ENCODE data around the gene AKAP10.
"Not testable (repeated sequence)": the region's sequence is repeated elsewhere in the genome, so short reads cannot be mapped to it uniquely, and the experiment has no call there.

The AKAP10 gene

DNA sequence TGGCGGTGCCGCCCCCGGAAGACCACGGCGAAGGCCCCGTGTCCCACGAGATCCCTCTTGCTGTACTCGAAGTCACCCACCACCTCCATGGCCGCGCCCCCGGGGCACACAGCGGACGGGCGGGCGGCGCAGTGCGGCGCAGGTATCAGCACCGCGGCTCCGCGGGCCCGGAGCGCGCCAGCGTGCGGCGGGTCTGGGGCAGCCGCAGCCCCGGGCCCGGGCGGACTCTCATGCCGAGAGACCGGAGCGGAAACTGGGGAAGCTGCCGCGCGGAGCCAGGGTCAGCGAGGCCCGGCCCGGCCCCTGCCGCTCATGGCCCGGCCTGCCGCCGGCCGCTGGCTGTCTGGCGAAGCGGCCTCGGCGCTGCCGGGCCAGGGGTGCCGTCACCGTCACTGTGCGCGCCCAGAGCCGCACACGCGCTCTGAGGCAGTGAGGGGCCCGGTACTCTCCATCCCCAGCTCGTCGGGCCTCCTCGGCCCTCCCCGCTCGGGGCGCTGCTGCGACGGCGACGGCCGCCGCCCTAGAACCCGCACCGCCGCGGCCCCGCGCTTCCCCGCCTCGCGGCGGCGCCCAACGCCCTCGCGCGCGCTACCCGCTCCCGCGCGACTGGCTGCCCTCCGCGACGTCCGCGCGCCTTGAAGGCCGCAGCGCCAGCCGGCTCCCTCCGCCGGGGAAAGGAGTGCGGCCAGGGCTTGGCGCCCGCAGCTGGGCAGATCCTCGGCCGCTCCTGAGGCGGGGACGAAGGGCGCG, 110.1 kb downstream of the AKAP10 start, which contains the start of gene ULK2:
TSS of gene ULK2 (minus strand) at position 608 of the 750 bp plus-strand sequence. CDS start at position 89, 519 bp downstream.
- peak; percentile 71 for DNase-seq (ENCODE audit: low spot score)

GRCh38 chr17:19867079-19867328, 110.6 kb downstream of the AKAP10 start:
- DNase-seq (ENCODE audit: low spot score), result peak; percentile 73

DNA sequence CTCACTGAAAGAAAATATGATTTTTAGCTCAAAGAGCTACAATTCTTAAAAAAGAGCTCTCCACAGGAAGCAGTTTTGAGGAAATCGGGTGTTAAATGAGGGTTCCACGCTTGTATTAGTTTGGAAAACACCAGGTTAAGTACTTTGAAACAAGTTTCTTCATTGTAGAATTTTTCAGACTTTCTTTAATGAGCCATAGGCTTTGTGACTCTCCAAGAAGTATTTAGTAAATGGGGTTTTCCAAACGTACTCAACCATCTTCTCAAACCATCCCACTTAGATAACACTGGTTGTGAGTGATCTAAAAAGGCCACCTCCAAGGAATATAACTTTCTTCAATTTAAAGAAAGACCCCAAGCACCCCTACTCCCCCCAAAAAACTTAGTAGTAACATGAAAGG, 112.6 kb downstream of the AKAP10 start:
- no peak for DNase-seq (ENCODE audit: low spot score)

- not testable (repeated sequence) for DNase-seq (ENCODE audit: low spot score)
These were observed 116.9 kb downstream of the AKAP10 start for GRCh38 chr17:19860647-19861177.

DNA sequence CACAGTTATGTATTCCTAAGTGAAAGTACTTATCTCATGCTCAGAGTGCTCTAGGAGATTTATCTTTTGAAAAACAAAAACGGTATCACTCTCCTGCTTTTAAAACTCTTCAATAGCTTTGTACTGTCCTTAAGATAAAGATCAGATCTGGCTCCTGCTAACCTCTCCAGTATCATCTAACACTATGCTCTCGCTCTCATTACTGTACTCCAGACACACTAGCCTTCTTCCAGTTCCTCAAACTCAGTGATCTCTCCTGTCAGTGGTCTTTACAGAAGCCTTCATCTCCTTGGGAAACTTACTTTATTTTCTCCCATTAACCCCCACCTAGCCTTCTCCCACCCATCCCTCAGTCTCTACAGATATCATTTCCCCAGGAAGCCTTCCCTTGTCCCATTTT, 120.0 kb downstream of the AKAP10 start:
- peak; percentile 55 for DNase-seq (ENCODE audit: low spot score)

Small RNA genes within 50 kb of the gene (small RNA-seq; reads per million reads assigned to genes)
- 0 reads per million in 2 experiments for gene AC015726.2

All from SK-N-DZ (cell line).